ENCODE measurements around the gene SLC25A18.

The SLC25A18 gene

GRCh38 chr22:17639247-17639741 lies 76.0 kb downstream of the SLC25A18 start:
- TF ChIP-seq, protein P1, sequence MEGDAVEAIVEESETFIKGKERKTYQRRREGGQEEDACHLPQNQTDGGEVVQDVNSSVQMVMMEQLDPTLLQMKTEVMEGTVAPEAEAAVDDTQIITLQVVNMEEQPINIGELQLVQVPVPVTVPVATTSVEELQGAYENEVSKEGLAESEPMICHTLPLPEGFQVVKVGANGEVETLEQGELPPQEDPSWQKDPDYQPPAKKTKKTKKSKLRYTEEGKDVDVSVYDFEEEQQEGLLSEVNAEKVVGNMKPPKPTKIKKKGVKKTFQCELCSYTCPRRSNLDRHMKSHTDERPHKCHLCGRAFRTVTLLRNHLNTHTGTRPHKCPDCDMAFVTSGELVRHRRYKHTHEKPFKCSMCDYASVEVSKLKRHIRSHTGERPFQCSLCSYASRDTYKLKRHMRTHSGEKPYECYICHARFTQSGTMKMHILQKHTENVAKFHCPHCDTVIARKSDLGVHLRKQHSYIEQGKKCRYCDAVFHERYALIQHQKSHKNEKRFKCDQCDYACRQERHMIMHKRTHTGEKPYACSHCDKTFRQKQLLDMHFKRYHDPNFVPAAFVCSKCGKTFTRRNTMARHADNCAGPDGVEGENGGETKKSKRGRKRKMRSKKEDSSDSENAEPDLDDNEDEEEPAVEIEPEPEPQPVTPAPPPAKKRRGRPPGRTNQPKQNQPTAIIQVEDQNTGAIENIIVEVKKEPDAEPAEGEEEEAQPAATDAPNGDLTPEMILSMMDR (IDR thresholded peaks at IDR 0.05; ENCODE audit: unreplicated experiment in 3 of 3) = no peak
- Mint-ChIP-seq H3K4me3 (peak overlapping the region; percentile 84 to 98 (median 89)), H3K36me3 (ENCODE audit: low read depth) (peaks cover 17% of the 10 kb centered on the region), H3K9me3 (no peaks in the 10 kb centered on the region), H3K27ac (peak overlapping the region; percentile 98 to 99 (median 98)), H3K4me1 (peaks cover 10% of the 10 kb centered on the region), H3K27me3 (ENCODE audit: low read depth) (no peaks in the 10 kb centered on the region)

All from nephron (organoid).